Neural cell (in vitro differentiated cells): ENCODE measurements around the gene CDK4. TPM values are rescaled to one million over a fixed set of nuclear protein-coding genes. Genes with fewer than 3 reads are reported as not detected.

ENCODE experiments used
- H2AFZ ChIP-seq: fragments of 200-600, 300-800 bp; sonication (generic), shearing (Covaris generic); 2 replicates; pipeline ENCODE4 v1.6.0; 2014; ENCODE audit warnings: low read depth, mild to moderate bottlenecking, antibody characterized with exemption, low read length, moderate library complexity
- H3F3A ChIP-seq: fragments of 200-600 bp; shearing (Covaris generic); 2 replicates; pipeline ENCODE4 v1.6.1; 2016; ENCODE audit warnings: mild to moderate bottlenecking, moderate library complexity, mixed read lengths, antibody characterized with exemption, low read length; ENCODE audit not compliant: insufficient read depth, poor library complexity, severe bottlenecking
- H3K27ac ChIP-seq: fragments of 200-600, 300-800 bp; sonication (generic), shearing (Covaris generic); 2 replicates; pipeline ENCODE4 v1.5.1; 2014; ENCODE audit warnings: mild to moderate bottlenecking, low read length, moderate library complexity
- H3K27me3 ChIP-seq: fragments of 300-800, 200-600 bp; sonication (generic), shearing (Covaris generic); 2 replicates; pipeline ENCODE4 v1.6.0; 2014; ENCODE audit warnings: mild to moderate bottlenecking, low read depth, low read length, moderate library complexity; ENCODE audit not compliant: insufficient read depth
- H3K36me3 ChIP-seq: fragments of 300-800, 200-600 bp; sonication (generic), shearing (Covaris generic); 2 replicates; pipeline ENCODE4 v1.5.1; 2014; ENCODE audit warnings: mild to moderate bottlenecking, antibody characterized with exemption, low read length, moderate library complexity; ENCODE audit not compliant: insufficient read depth
- H3K4me2 ChIP-seq: fragments of 300-800, 200-600 bp; sonication (generic), shearing (Covaris generic); 2 replicates; pipeline ENCODE4 v1.6.0; 2014; ENCODE audit warnings: mild to moderate bottlenecking, low read length
- H3K4me3 ChIP-seq: fragments of 300-800, 200-600 bp; sonication (generic), shearing (Covaris generic); 2 replicates; pipeline ENCODE4 v1.5.1; 2014; ENCODE audit warnings: mild to moderate bottlenecking, low read length, moderate library complexity
- H3K79me2 ChIP-seq: fragments of 200-600 bp; shearing (Covaris generic); replicated peaks from 2 replicates; pipeline ENCODE4 v1.6.0; 2014; ENCODE audit warnings: mild to moderate bottlenecking, low read length, moderate library complexity; ENCODE audit not compliant: insufficient read depth
- H3K9ac ChIP-seq: fragments of 300-800, 200-600 bp; sonication (generic), shearing (Covaris generic); 2 replicates; pipeline ENCODE4 v1.6.1; 2016; ENCODE audit warnings: mild to moderate bottlenecking, low read length, mixed read lengths
- H3K9me2 ChIP-seq: fragments of 200-600 bp; shearing (Covaris generic); 2 replicates; pipeline ENCODE4 v1.6.1; 2016; ENCODE audit warnings: mild to moderate bottlenecking, low read length, mixed read lengths; ENCODE audit not compliant: insufficient read depth
- H3K9me3 ChIP-seq: fragments of 200-600, 300-800 bp; sonication (generic), shearing (Covaris generic); 2 replicates; pipeline ENCODE4 v1.6.1; 2016; ENCODE audit warnings: mild to moderate bottlenecking, mixed run types, low read length, moderate library complexity, mixed read lengths
- H4K20me1 ChIP-seq: fragments of 200-600 bp; shearing (Covaris generic); 2 replicates; pipeline ENCODE4 v1.6.1; 2016; ENCODE audit warnings: mild to moderate bottlenecking, mixed run types; ENCODE audit not compliant: insufficient read depth
- EP300 ChIP-seq: fragments of 450-650 bp; conservative IDR thresholded peaks from 2 replicates; pipeline ENCODE4 v1.6.1; 2014; ENCODE audit warnings: antibody characterized with exemption, mild to moderate bottlenecking, moderate library complexity; ENCODE audit not compliant: poor library complexity, severe bottlenecking
- EZH2 ChIP-seq: fragments of 200-600, 300-800 bp; shearing (Covaris generic), sonication (generic); IDR thresholded peaks from 2 replicates; pipeline ENCODE4 v1.6.1; 2014; ENCODE audit warnings: antibody characterized with exemption, low read length, borderline replicate concordance, mild to moderate bottlenecking; ENCODE audit not compliant: insufficient read depth, poor library complexity, severe bottlenecking
- MXI1 ChIP-seq: fragments of 450-650 bp; conservative IDR thresholded peaks from 2 replicates; pipeline ENCODE4 v1.6.1; 2014; ENCODE audit warnings: antibody characterized with exemption, mild to moderate bottlenecking; ENCODE audit not compliant: poor library complexity, severe bottlenecking
- POLR2AphosphoS5 ChIP-seq: IDR thresholded peaks from 2 replicates; pipeline ENCODE4 v1.6.1; 2012
- RAD21 ChIP-seq: fragments of 450-650 bp; conservative IDR thresholded peaks from 2 replicates; pipeline ENCODE4 v1.6.1; 2014; ENCODE audit warnings: antibody characterized with exemption, mild to moderate bottlenecking, moderate library complexity
- SMC3 ChIP-seq: fragments of 450-650 bp; conservative IDR thresholded peaks from 2 replicates; pipeline ENCODE4 v1.6.1; 2014; ENCODE audit warnings: antibody characterized with exemption, mild to moderate bottlenecking, moderate library complexity; ENCODE audit not compliant: poor library complexity
- TAF1 ChIP-seq: IDR thresholded peaks from 2 replicates; pipeline ENCODE4 v1.6.1; 2012; ENCODE audit warnings: low read depth
- polyA plus RNA-seq: library from polyadenylated mRNA; depleted of rRNA; stranded (reverse); fragments of >200 nt; gene quantifications from 2 replicates; pipeline ENCODE4 v1.2.3, GENCODE V29; 2014
- TF ChIP-seq, protein P1 (sequence below): IDR thresholded peaks from 2 replicates; pipeline ENCODE4 v1.6.1; 2012; ENCODE audit warnings: borderline replicate concordance
- TF ChIP-seq, protein P2 (sequence below): fragments of 450-650 bp; IDR thresholded peaks from 2 replicates; pipeline ENCODE4 v1.5.1; 2014; ENCODE audit warnings: antibody characterized with exemption, mild to moderate bottlenecking, moderate library complexity; ENCODE audit not compliant: poor library complexity, severe bottlenecking

The CDK4 gene
- polyA plus RNA-seq, 1 donor from 2014 or later: 104 TPM

DNA sequence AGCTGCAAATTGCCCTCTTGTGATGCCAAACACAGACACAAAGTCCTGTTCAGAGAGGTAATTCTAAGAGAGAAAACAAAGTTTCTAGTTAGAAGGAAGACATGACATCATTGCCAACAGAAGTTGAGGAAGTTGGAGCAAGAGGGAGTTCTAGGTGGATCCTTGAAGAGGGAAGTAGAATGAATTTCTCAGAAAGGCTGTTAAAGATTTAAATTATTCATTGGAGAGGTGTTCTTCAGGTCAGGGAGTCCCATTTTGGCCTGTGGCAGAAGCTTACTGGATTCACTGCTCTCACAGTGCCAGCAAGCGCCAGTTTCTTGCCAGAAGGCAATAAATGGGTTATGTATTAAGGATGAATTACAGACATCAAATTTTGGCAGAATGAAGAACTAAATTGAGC lies 45.8 kb upstream of the CDK4 start:
- Histone ChIP-seq H3K4me3 (no peak overlapping the region), H3K27ac (no peak overlapping the region), H3K4me2 (no peak overlapping the region), H3K27me3 (no peaks in the 10 kb centered on the region), H3K79me2 (no peaks in the 10 kb centered on the region), H3K36me3 (no peaks in the 10 kb centered on the region), H3K9ac (no peak overlapping the region), H3F3A (no peaks in the 10 kb centered on the region), H3K9me3 (no peaks in the 10 kb centered on the region), H3K9me2 (no peaks in the 10 kb centered on the region), H4K20me1 (no peaks in the 10 kb centered on the region), H2AFZ (no peak overlapping the region)
- TF ChIP-seq TAF1 (no peak), RAD21 (no peak), MXI1 (no peak), EP300 (no peak), EZH2 (no peak), POLR2AphosphoS5 (no peak), SMC3 (no peak)
- TF ChIP-seq, protein P1, sequence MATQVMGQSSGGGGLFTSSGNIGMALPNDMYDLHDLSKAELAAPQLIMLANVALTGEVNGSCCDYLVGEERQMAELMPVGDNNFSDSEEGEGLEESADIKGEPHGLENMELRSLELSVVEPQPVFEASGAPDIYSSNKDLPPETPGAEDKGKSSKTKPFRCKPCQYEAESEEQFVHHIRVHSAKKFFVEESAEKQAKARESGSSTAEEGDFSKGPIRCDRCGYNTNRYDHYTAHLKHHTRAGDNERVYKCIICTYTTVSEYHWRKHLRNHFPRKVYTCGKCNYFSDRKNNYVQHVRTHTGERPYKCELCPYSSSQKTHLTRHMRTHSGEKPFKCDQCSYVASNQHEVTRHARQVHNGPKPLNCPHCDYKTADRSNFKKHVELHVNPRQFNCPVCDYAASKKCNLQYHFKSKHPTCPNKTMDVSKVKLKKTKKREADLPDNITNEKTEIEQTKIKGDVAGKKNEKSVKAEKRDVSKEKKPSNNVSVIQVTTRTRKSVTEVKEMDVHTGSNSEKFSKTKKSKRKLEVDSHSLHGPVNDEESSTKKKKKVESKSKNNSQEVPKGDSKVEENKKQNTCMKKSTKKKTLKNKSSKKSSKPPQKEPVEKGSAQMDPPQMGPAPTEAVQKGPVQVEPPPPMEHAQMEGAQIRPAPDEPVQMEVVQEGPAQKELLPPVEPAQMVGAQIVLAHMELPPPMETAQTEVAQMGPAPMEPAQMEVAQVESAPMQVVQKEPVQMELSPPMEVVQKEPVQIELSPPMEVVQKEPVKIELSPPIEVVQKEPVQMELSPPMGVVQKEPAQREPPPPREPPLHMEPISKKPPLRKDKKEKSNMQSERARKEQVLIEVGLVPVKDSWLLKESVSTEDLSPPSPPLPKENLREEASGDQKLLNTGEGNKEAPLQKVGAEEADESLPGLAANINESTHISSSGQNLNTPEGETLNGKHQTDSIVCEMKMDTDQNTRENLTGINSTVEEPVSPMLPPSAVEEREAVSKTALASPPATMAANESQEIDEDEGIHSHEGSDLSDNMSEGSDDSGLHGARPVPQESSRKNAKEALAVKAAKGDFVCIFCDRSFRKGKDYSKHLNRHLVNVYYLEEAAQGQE: no peak
- TF ChIP-seq, protein P2, sequence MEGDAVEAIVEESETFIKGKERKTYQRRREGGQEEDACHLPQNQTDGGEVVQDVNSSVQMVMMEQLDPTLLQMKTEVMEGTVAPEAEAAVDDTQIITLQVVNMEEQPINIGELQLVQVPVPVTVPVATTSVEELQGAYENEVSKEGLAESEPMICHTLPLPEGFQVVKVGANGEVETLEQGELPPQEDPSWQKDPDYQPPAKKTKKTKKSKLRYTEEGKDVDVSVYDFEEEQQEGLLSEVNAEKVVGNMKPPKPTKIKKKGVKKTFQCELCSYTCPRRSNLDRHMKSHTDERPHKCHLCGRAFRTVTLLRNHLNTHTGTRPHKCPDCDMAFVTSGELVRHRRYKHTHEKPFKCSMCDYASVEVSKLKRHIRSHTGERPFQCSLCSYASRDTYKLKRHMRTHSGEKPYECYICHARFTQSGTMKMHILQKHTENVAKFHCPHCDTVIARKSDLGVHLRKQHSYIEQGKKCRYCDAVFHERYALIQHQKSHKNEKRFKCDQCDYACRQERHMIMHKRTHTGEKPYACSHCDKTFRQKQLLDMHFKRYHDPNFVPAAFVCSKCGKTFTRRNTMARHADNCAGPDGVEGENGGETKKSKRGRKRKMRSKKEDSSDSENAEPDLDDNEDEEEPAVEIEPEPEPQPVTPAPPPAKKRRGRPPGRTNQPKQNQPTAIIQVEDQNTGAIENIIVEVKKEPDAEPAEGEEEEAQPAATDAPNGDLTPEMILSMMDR: no peak

GRCh38 chr12:57796996-57797395 lies 44.9 kb upstream of the CDK4 start:
- Histone ChIP-seq H3K9ac (no peak overlapping the region), H3K4me2 (no peak overlapping the region), H3K27me3 (no peaks in the 10 kb centered on the region), H3K4me3 (no peak overlapping the region), H4K20me1 (no peaks in the 10 kb centered on the region), H3K9me3 (no peaks in the 10 kb centered on the region), H3K9me2 (no peaks in the 10 kb centered on the region), H2AFZ (no peak overlapping the region), H3K27ac (no peak overlapping the region), H3F3A (no peaks in the 10 kb centered on the region), H3K79me2 (no peaks in the 10 kb centered on the region), H3K36me3 (no peaks in the 10 kb centered on the region)
- no peak for TF ChIP-seq POLR2AphosphoS5

- H2AFZ ChIP-seq: no peak overlapping the region
- no peak overlapping the region for H3K9ac ChIP-seq
- no peaks in the 10 kb centered on the region for H4K20me1 ChIP-seq
- H3F3A ChIP-seq: no peaks in the 10 kb centered on the region
- no peaks in the 10 kb centered on the region for H3K9me3 ChIP-seq
- TF ChIP-seq SMC3 (no peak), EP300 (no peak), MXI1 (no peak), EZH2 (no peak), POLR2AphosphoS5 (no peak), TAF1 (no peak), RAD21 (no peak)
- TF ChIP-seq, protein P2: no peak
- TF ChIP-seq, protein P1: no peak
- no peak overlapping the region for H3K4me3 ChIP-seq
- H3K27me3 ChIP-seq: no peaks in the 10 kb centered on the region
- no peaks in the 10 kb centered on the region for H3K9me2 ChIP-seq
- no peak overlapping the region for H3K27ac ChIP-seq
- no peaks in the 10 kb centered on the region for H3K79me2 ChIP-seq
- H3K4me2 ChIP-seq: no peak overlapping the region
- H3K36me3 ChIP-seq: no peaks in the 10 kb centered on the region
These were observed 43.2 kb upstream of the CDK4 start for GRCh38 chr12:57795354-57795753.
